ENCODE measurements around the gene PRLH.
A peak's percentile ranks its signal among the peaks of the same experiment; 100 is the strongest.

Gene PRLH

DNA sequence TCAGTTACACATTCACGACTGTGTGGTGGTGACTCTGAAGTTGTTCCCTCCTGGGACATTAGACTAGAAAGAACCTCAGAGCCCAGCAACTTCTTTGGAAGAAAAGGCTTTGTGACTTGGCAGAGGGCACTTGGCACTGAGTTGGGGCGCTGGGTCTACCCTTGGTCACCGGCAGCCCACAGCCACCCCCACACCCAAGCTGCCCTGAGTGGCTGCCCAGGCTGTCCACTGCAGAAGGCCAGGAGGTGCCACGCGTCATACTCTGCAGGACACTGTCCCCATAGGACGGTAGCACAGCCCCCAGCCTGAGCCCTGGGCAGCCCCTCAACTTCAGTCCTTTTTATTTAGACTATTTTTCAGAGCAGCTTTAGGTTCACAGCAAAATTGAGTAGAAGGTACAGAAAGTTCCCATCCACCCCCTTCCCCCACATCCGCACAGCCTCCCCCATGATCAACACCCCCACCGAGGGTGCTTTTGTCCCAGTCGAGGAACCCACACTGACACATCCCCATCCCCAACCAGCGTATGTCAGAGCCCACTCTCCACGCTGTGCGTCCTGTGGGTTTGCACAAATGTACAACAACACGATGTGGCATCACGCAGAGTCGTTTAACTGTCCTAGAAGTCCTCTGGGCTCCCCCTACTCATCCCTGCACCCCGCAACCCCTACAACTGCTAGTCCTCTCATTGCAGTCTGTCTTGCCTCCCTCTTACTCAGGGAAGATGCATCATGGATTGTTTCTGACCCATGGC, 1.1 kb downstream of the PRLH start:
- no peak for DNase-seq

DNA sequence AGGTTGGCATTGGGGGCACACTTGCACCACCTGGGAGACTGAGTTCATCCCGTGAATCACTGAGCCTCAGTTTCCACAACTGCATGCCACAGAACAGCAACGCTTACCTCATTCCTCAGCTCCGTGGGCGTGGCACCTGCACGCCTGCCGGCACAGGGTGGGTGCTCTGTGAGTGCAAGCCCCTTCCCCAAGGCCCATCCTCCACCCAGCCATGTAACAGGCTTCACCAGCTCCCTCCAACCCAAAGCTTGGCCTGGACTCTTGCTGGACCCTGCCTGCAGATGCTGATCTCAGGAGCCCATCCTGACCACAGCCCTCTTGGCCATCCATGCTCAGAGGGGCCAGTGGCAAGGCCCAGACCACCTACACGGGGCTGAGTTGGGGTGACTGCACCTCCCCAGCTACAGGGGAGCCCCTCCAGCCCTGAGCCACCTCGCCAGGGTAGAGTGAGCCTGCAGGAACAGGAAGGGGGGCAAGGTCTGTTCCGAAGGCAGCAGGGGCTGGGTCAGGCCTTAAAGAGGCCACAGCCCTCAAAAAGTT, 1.8 kb downstream of the PRLH start:
- no peak for DNase-seq

DNA sequence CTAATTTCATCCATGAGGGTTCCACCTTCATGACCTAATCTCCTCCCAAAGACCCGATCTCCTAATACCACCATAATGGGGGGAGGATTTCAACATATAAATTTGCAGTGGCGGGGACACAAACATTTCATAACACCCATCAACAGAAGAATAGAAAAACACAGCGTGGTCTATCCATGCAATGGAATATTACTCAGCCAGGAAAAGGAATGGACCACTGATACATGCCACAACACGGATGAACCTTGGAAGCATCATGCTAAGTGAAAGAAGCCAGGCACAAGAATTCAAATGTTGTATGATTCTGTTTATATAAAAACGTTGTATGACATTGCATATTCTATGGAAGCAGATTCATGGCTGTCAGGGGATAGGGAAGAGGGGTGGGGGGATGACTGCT, 2.7 kb downstream of the PRLH start:
- DNase-seq, result no peak

DNA sequence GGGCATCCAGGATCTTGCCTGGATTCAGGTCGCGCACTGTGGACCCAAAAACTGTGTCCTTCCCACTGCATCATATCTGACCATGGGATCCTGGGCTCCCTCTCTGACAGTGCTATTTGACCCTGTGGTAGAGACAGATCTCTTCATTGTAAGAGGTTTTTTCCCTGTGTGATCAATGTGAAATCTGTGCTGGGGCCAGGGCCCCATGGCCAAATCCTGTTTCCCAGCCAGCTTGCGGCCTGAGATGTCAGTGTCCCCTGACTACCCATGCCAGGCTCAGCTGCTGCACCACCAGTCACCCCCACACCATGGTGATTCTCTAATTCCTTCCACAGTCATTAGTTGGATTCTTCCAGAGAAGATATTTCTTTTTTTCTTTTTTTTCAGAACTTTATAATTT, 3.5 kb downstream of the PRLH start:
- DNase-seq, result no peak

DNA sequence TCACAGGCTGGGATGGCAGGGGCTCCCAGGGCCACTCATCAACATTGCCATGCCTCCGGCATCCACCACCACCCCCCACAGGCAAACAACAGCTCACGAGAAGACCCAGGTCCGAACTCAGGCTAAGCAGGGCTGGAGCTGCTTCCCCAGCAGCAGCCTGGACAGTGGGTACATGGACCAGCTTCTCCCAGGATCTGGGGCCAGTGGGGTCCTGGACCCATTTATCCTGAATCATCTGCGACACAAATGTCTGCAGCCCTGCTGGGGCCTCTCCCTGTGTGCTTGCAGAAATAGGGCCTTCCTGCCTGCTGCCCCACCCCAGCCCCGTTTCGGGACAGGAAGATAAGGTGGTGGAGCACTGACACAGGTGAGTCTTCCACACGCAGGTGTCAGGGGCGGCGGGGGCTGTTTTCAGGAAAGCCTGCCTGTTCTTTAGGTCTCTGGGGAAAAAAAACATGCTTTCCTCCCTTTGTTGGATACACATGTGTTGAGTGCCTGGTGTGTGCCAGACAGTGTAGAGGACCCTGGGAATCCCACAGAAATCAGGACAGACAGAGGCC, 4.5 kb downstream of the PRLH start:
- DNase-seq, result no peak

DNA sequence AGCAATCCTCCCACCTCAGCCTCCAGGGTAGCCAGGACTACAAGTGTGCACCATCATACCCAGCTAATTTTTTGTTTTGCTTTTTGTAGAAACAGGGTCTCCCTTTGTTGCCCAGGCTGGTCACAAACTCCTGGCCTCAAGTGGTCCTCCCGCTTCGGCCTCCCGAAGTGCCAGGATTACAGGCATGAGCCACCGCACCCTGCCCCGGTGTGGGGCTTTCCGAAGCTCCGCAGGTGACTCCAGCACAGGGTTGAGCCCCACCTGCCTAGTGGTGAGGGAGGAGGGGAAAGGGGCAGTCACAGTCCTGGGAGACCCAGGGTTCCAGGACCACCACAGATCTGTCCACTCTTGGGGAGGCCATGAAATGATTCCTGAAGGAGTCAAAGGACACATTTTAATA, 5.2 kb downstream of the PRLH start:
- no peak for DNase-seq

DNA sequence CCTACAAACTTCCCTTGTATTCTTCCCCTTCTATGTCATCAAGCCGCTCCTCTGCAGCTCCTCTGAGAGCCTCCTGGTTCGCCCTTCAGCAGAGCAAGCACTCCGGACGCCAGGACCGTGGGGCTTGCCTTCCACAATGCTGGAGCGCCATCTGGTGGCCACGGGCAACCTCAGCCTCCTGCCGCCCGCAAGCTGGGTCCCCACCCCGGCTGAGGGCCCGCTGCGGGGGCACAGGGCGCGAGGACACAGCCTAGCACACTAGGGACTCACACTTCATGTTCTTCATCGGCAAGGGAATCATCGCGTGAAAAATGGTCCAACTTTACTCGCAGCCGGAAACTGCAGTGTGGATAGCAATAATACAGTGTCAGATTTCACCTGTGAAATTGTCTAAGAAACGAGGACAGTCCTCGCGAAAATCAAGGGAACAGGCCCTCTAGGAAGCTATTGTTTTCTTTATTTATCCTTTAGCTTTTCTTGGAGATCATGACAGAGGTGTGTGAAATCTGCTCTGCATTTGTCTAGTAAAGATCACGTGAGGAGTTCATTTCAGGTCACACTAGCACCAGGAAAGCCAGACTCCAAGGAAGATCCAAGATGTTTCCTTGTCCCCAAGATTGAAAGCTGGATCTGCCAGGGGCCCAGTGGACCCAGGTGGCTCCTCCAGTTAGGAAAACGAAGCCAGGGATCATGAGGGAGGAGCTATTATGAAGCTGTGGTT, 5.8 kb downstream of the PRLH start:
- DNase-seq, result peak; percentile 94

DNA sequence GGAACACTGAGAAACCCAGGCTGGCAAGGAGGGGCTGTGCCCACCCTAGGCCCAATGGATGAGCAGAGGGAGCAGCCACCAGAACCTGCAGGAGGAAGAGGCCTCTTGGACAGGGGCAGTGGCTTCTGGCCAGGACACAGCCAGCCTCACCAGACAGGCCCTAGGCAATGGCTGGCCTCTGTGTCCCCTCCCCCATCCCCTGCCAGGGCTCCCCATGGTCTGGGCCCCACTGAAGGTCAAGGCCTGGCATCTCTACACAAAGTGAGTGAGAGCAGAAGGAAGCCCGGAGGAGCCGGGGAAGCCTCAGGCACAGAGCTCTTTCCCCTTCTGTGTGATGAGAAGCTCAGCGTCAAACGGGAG, 6.3 kb downstream of the PRLH start:
- DNase-seq, result no peak

DNA sequence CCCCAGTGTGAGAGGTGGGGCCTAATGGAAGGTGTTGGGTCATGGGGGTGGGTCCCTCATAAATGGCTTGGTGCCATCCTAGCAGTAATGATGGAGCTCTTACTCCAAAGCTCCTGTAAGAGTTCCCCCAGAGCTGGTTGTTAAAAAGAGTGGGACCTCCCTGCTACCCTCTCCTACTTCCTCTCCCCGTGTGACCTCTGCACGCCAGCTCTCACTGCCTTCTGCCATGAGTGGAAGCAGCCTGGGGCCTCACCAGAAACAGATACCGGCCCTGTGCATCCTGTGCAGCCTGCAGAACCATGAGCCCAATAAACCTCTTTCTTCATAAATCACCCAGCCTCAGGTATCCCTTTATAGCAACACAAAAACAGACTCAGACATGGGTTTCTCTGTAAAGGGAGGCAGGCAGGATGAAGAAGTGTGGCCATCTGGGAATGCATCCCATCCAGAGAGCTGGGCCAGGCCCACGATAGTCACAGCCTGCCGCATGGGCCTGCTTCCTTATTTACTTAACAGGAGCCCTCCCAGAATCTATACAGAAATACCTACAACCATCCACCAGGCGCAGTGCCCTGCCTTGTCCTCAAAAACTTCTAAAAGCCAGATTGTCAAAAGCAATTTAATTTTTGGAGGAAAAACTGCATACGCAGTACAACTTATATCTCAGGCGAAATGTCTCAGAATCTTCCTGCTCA, 7.5 kb downstream of the PRLH start:
- DNase-seq, result no peak

DNA sequence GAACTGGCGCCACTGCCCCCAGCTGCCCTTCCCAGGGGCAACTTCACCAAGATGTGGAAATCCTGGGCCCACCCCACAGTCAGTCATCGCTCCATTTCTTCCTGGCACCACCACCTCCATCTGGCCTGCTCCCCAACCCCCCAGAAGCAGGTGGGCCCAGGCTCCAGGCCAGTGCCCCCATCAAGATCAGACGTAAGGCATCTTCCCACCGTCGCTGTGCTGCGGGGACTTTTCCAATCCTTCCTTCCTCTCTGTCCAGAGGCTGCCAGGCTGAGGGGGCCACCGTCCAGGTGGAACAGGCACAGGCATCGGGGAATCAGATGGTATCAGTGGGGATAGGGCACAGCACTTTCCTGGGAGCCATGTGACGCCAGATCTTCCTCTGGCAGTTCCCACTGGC, 8.1 kb downstream of the PRLH start:
- no peak for DNase-seq

DNA sequence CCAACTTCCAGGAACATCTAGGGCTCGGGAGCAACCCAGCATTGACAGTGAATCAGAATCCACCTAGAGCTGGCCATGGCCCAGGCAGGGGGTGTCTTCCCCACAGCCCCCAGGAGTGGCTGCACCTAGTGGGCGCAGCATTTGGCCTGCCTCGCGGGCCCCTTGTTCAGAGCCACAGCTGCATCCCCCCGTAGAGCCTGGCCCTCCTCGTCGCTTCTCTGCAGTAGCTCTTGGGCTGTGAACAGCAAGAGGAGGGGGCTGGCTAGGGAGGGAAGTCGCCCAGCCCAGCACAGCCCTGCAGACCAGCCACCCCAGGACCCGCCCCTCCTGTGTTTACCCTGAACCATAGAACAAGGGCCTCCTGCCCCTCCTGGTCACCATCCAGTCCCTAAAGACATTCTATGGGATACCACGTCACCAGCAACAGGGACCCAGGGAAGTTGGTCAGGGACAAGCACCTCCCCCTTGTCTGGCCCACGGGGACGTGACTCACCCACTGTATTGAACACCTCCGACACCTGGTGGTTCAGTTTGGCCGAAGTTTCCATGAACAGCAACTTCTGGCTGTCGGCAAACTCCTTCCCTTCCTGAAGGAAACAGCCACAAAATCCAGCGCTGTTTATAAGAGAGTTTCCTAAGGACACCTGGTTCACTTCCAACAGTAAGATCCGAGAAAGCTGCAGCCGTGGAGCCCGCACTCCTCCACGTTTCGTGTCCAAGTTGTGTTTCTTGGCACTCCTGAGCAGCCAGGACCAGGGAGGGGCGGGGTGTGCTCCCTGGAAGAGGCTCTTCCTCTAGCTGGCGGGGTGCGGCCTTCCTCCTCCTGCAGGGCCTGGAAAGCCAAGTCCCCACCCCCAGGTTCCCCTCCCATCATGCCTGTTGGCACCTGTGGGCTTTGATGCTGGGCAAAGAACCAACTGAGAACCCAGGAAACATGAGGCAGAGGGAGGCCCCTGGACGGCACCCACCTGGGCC, 8.8 kb downstream of the PRLH start:
- peak; percentile 77 for DNase-seq

DNA sequence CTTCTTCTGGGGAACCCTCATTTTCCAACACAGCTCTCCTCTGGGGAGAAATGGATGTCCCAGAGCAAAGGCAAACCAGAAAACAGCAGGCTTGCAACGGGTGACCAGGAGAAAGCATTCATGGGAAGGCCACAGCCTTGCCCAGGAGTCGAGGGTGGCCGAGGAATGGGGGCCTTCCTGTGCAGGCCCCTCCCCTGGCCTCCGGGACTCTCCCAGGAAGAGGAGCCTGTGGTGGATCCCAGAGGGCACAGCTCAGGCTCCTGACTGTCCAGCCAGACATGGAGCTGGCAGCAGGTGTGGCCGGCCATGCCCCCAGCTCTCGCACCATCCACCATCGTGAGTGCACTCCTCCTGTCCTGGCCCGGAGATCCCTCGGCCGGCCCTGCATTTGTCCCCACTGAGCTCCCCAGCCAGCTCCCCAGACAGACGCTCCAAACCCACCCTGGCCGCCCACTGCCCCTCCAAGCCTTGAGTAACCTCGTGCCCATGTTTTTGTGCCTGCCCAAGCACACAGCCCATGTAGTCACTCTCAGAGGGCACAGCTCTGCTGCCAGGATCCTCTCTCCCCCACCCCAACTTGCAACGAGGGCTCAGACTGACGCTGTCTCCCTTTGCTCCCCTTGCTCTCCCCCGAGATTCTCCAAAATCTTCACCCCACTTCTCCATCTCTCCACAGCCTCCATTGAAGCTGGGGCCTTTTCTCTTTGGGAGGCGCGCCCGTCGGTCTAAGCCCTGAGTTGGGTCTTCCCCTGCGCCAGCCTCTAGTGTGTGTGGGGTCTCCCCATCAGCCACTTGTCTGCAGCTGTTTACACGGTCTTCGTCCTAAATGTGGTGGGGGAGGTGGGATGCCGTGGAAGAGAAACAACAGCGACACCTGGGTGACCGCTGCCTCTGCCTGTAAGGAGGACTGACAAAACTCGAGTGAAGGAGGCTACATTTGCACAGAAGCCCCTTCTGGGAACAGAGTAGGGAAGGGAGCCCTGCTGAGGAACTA, 9.8 kb downstream of the PRLH start:
- no peak for DNase-seq

DNA sequence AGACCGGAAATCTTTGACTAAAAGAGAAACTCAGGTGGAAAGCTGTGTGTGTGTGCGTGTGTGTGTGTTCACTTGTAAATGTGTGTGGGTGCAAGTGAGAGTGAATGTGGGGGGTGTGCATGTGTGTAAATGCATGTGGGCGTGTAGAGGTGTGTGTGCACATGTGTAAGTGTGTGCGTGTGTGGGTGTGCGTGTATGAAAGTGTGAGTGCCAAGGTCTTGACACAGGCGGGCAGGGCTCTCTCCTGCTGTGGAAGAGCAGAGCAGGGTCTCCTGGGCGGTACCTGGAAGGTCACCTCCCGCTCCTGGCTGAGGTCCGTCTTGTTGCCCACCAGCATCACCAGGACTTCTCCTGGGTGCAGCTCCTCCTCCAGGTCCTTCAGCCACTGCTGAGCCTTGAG, 10.6 kb downstream of the PRLH start:
- DNase-seq, result no peak

DNA sequence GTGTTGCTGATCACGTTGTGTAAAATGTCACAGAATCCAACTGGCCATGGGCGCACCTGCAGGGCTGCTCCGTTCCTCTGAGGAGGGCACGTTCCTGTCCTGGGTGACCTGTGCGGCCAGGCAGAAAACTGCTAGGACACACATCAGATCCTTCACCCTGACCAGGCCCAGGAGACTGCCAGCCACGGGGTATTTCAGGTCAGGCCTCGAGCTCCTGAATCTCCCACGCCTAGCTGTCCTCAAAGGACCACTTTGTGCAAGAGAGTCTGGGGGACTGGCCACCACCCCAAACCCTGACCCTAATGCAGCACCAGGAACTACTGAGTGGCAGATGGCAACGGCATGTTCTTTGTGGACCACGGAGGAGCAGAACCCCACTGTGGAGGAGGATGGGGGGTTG, 11.1 kb downstream of the PRLH start:
- no peak for DNase-seq

DNA sequence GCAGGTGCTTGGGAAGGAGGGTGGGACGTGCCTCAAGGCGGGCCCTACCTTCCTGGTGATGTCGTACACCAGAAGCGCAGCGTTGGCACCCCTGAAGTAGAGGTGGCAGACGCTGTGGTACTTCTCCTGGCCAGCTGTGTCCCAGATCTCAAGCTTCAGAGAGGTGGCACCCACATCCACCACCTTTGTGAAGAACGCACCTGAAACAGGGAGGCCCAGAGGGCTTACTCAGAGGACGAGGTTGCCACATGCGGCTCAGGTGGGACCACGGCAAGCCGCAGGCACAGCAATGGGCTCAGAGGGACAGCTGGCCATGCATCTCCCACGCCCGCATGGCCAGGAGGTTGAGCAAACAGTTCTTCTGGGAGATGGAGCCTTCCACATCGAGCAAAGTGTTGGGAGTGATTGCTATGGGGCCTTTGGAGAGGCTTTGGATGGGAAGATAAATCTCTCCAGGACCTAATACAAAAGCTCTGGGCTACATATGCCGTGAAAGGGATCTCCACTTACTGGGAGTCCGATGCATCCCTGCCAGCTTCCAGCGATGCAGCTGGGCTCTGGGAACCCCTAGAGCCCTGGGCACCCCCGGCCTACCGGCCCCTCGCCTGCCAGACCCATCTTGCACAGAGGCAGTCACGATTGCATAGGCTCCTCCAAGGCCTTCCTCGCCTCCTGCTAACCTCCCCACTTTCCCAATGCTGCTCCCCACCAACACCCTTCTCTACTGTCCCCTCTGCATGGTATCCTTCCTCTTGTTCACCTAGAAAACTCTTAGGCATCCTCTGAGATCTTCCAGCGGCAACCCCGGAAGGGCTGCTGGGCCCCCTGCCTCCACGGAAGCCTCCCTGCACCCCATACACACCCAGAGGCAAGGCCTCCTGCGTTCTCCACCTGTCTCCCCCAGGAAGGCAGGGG, 11.8 kb downstream of the PRLH start:
- DNase-seq, result no peak

DNA sequence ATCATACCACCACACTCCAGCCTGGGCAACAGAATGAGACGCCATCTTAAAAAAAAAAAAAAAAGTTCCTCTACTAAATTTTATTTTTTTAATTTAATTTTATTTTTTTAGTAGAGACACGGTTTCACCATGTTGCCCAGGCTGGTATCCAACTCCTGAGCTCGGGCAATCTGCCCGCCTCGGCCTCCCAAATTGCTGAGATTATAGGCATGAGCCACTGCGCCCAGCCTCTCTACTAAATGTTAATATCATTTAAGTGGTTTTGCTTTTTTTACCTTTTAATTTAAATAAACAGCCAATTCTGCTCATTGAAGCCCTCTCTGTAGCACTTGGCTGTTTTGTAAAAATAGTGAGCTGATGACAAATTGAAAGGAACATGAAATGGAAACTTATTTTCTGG, 15.0 kb downstream of the PRLH start:
- DNase-seq, result no peak

DNA sequence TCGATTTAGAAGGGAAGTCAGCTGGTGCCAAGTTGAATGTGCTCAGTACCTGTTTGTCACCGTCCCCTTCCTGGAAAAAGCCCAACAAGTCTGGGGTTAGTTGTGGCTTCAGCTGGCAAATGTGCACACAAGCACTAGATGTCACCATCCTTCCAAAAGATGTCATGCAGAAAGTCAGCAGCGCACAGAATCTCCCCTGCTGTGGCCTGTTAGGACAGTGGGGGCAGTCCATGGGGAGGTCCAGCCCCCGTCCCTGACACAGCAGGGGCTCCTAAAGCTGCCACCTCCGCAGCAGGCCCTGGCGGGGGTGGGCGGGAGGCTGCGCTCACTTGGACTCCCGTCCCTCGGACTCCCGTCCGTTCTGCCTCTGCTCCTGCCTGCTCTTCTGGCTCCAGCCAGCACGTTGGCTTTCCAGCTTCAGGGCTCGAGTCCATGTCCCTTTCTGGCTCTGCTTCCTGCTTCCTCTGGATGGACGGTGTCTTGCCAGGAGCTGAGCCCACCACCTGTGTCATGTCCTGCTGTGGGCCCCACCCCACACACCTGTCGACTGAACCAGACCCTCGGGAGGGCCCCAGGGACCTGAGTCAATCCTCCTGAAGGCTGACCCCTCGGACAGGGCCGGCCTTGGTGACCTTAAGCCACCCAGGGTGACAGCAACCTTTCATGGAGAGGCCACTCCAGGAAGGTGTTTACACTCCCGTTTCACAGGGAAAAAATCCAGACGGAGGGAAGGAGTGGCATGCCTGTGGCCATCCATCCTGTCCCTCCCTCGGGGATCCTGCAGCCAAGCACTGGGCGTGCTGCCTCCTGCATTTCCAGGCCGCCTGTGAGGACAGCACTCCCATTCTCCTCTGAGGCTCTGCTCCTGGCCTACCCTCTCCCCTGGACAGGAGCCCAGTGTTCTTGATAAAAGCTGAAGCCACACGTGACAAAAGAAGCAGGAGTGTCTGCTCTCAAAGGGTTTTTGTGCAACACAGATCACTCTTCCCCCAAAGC, 15.7 kb downstream of the PRLH start:
- peak; percentile 83 for DNase-seq

Measured in islet precursor cell (in vitro differentiated cells).